GM10248 (cell line): Measurements from ENCODE around the gene PGM5.

ENCODE experiments used
- CTCF ChIA-PET: fragments of 300-600 bp; sonication (Branson Sonifier 250); formaldehyde crosslinking; extraction: SDS; loops from one replicate; lab custom pipeline; 2021; ENCODE audit warnings: antibody characterized with exemption; lab: Yijun Ruan, JAX
- POLR2A ChIA-PET: fragments of 350-650 bp; sonication (Branson Sonifier 250); formaldehyde crosslinking; extraction: SDS; loops from one replicate; lab custom pipeline; 2020; ENCODE audit warnings: antibody characterized with exemption; lab: Yijun Ruan, JAX
- DNase-seq: peaks from one replicate; pipeline ENCODE4 v3.0.0; 2012; ENCODE audit errors: extremely low spot score
- CTCF ChIP-seq: IDR thresholded peaks from 2 replicates; pipeline ENCODE4 v1.5.1; 2012; ENCODE audit warnings: mild to moderate bottlenecking, low read depth; ENCODE audit errors: extremely low read depth, missing control alignments, control extremely low read depth

PGM5 gene

DNA sequence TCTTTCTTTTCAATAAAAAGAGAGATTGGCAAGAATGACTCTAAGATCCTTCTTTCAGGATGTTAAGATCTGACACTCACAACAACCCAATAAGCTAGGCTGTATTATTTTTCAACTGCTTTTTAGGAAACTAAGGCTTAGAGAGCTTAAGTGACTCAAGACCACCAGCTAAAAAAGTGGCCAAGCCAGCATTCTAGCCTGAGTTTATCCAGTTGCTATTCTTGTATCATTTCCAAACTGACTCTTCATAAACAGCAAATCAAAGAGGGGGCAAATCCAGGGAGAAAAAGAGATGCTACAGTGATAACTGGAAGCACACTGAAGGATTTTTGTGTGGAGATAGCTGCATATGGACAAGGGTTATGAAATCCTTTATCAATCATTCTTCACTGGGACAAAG lies 137.1 kb downstream of the PGM5 start:
- no peak for TF ChIP-seq CTCF
- ChIA-PET CTCF (interaction anchor here (0.9 to 2.6 kb wide), 7 partner anchors 9 to 75 kb away, joined by 3 to 13 read pairs (median 5); partner anchors contain the start of gene TMEM252), POLR2A (no interaction called here)
- no peak for DNase-seq

- ChIA-PET CTCF (interaction anchor here (0.8 to 2.6 kb wide), 9 partner anchors 8 to 74 kb away, joined by 3 to 13 read pairs (median 4); partner anchors contain the start of gene TMEM252), POLR2A (interaction anchor here (0.5 kb wide), 1 partner anchor 39 kb away, joined by 3 read pairs; no protein-coding TSS in a partner anchor)
- DNase-seq: no peak
- TF ChIP-seq CTCF: no peak
Observed at GRCh38 chr9:68493958-68494577, 137.7 kb downstream of the PGM5 start.

DNA sequence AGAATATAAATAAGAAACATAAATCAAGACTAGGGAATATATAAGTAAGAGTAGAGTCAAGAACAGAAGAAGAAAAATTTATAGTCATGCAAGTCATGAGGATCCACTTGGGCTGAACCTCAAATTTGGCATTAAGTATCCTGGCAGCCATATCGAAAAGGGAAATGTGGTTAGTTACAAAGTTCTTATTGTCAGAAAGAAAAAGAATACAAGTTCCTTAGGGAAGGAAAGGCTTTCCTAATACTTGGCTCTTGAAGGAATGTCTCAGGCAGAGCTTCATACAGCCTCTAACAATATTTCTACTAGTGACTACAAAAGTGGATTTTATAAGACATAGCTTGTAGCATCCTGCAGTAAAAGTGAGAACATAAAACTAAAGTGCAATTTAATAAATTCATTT lies 138.8 kb downstream of the PGM5 start:
- CTCF ChIA-PET: interaction anchor here (1.2 kb wide), 1 partner anchor 65 kb away, joined by 4 read pairs; no protein-coding TSS in a partner anchor

GRCh38 chr9:68496356-68496755 lies 139.9 kb downstream of the PGM5 start:
- ChIA-PET CTCF (no interaction called here), POLR2A (no interaction called here)
- no peak for TF ChIP-seq CTCF
- DNase-seq: no peak

More for the DNA sequence above, 138.8 kb downstream of the PGM5 start:
- POLR2A ChIA-PET: no interaction called here
- DNase-seq: no peak
- TF ChIP-seq CTCF: no peak

DNA sequence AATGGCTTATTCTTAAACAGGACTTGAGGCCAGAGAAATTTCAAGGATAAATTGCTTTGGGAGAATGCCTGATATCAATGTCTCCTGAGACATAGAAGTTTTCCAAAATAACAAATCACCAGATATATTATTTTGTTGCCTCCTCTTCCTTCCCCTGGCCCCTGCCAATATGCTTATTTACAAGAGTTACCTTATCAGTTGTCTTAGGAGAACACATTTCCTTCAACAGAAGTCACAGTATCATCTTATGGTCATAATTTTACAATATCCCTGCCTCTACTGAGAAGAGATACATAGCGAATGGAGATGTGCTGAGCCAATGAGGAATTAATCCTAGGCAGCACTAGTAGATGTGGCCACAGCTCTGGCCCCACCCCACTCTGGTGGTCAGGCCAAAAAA lies 141.2 kb downstream of the PGM5 start:
- no peak for TF ChIP-seq CTCF
- ChIA-PET POLR2A (no interaction called here), CTCF (interaction anchor here (0.8 to 0.9 kb wide), 2 partner anchors 9 kb away, joined by 3 to 5 read pairs; no protein-coding TSS in a partner anchor)
- DNase-seq: no peak

GRCh38 chr9:68498816-68499215 lies 142.4 kb downstream of the PGM5 start:
- no peak for DNase-seq
- CTCF ChIA-PET: no interaction called here
- POLR2A ChIA-PET: no interaction called here
- no peak for TF ChIP-seq CTCF
